Left lung (tissue), 10 donors: Measurements from ENCODE around the gene OLFM1. TPM values are rescaled to one million over a fixed set of nuclear protein-coding genes. Genes with fewer than 3 reads are reported as not detected.

Experiments used
- ATAC-seq: fragments of 200-7000 bp; cut with Tn5 transposase; one replicate; pipeline ENCODE4 v1.9.1; 2020; ENCODE audit warnings: moderate library complexity
- DNase-seq, 4 donors: peaks; one replicate each; pipeline ENCODE4 v3.0.0-alpha.2; 2013 to 2020
- H3K27ac ChIP-seq, 2 donors: fragments of 200-600 bp; sonication (generic) in 1 of 2; one replicate each; pipeline versions ENCODE4 v1.5.0 to v1.8.0; 2020 to 2021
- H3K27me3 ChIP-seq, 2 donors: fragments of 200-600 bp; sonication (generic) in 1 of 2; one replicate each; pipeline versions ENCODE4 v1.5.0 to v1.8.0; 2020 to 2021
- H3K36me3 ChIP-seq, 2 donors: fragments of 200-600 bp; sonication (generic) in 1 of 2; one replicate each; pipeline versions ENCODE4 v1.5.0 to v1.8.0; 2020 to 2021
- H3K4me1 ChIP-seq, 2 donors: fragments of 200-600 bp; one replicate each; pipeline ENCODE4 v1.8.0; 2021
- H3K4me3 ChIP-seq, 2 donors: fragments of 200-600 bp; sonication (generic) in 1 of 2; one replicate each; pipeline versions ENCODE4 v1.5.0 to v1.8.0; 2020 to 2021; ENCODE audit warnings: mild to moderate bottlenecking in 1 of 2
- H3K9me3 ChIP-seq, 2 donors: fragments of 200-600 bp; sonication (generic) in 1 of 2; one replicate each; pipeline versions ENCODE4 v1.5.0 to v1.8.0; 2020 to 2021
- CTCF ChIP-seq, 2 donors: fragments of 200-600 bp; sonication (generic) in 1 of 2; IDR thresholded peaks; one replicate each; pipeline versions ENCODE4 v1.5.0 to v1.8.0; 2021; ENCODE audit warnings: antibody characterized with exemption in 2 of 2
- intact Hi-C, 2 donors: fragments of 100-400 bp; cut with DNase I; formaldehyde crosslinking; loops; one replicate each; pipeline versions ENCODE4 v1.11.2 to v1.14.2; 2022
- polyA plus RNA-seq, 6 donors: library from polyadenylated mRNA; unstranded; fragments of 120-200 nt; gene quantifications; one replicate each; pipeline ENCODE4 v1.2.1, GENCODE V29; 2013; ENCODE audit not compliant: insufficient read length in 6 of 6
- total RNA-seq, 2 donors: library from RNA; stranded (reverse); fragmentation: NEBNext Ultra II Directional; extraction: Animal tissue kit (Norgen Biotek cat#: 25700); gene quantifications; one replicate each; pipeline ENCODE4 v1.2.1, GENCODE V29; 2021
- donor health status: DM: no; HTN: yes; CAD: no.
- donor health status: DM: no; HTN: no; CAD: no.

OLFM1 gene
- total and polyA plus RNA-seq, 8 donors = 6.8 to 21.5 (median 14.3) TPM

GRCh38 chr9:135046739-135047350 lies 40.6 kb upstream of the OLFM1 start:
- Histone ChIP-seq H3K27me3 (peaks cover 0 to 30% of the 10 kb centered on the region in 2 donors), H3K9me3 (no peaks in the 10 kb centered on the region), H3K27ac (no peak overlapping the region), H3K4me1 (no peaks in the 10 kb centered on the region), H3K36me3 (no peaks in the 10 kb centered on the region), H3K4me3 (no peak overlapping the region)
- peak in 1 of 4 donors; percentile 34 for DNase-seq
- TF ChIP-seq CTCF (IDR thresholded peaks at IDR 0.05) = no peak
- intact Hi-C loops = no loop called here
- no peak for ATAC-seq

GRCh38 chr9:135047521-135047920 lies 39.9 kb upstream of the OLFM1 start:
- intact Hi-C loops = no loop called here

GRCh38 chr9:135048046-135048757 lies 39.3 kb upstream of the OLFM1 start:
- DNase-seq (no peak), ATAC-seq (no peak)
- H3K36me3 ChIP-seq = no peaks in the 10 kb centered on the region
- H3K27ac ChIP-seq = no peak overlapping the region
- TF ChIP-seq CTCF (IDR thresholded peaks at IDR 0.05) = no peak
- intact Hi-C loops = no loop called here
- peaks cover 0 to 38% of the 10 kb centered on the region in 2 donors for H3K27me3 ChIP-seq
- H3K4me3 ChIP-seq = no peak overlapping the region
- no peaks in the 10 kb centered on the region for H3K4me1 ChIP-seq
- H3K9me3 ChIP-seq = no peaks in the 10 kb centered on the region

More at GRCh38 chr9:135047521-135047920, 39.9 kb upstream of the OLFM1 start:
- Histone ChIP-seq H3K4me3 (no peak overlapping the region), H3K27ac (no peak overlapping the region), H3K9me3 (no peaks in the 10 kb centered on the region), H3K36me3 (no peaks in the 10 kb centered on the region), H3K4me1 (no peaks in the 10 kb centered on the region), H3K27me3 (peaks cover 0 to 31% of the 10 kb centered on the region in 2 donors)
- DNase-seq (no peak), ATAC-seq (no peak)
- TF ChIP-seq CTCF (IDR thresholded peaks at IDR 0.05) = no peak

GRCh38 chr9:135048758-135049444 lies 38.6 kb upstream of the OLFM1 start:
- Histone ChIP-seq H3K27me3 (peaks cover 0 to 44% of the 10 kb centered on the region in 2 donors), H3K4me3 (no peak overlapping the region), H3K4me1 (no peaks in the 10 kb centered on the region), H3K36me3 (no peaks in the 10 kb centered on the region), H3K27ac (no peak overlapping the region), H3K9me3 (no peaks in the 10 kb centered on the region)
- no peak for ATAC-seq
- DNase-seq = no peak
- intact Hi-C loops = no loop called here
- TF ChIP-seq CTCF (IDR thresholded peaks at IDR 0.05) = no peak

- no peak for TF ChIP-seq CTCF (IDR thresholded peaks at IDR 0.05)
- no peaks in the 10 kb centered on the region for H3K9me3 ChIP-seq
- peaks cover 0 to 44% of the 10 kb centered on the region in 2 donors for H3K27me3 ChIP-seq
- H3K4me3 ChIP-seq = no peak overlapping the region
- ATAC-seq (no peak), DNase-seq (no peak)
- no peak overlapping the region for H3K27ac ChIP-seq
- H3K36me3 ChIP-seq = no peaks in the 10 kb centered on the region
- H3K4me1 ChIP-seq = no peaks in the 10 kb centered on the region
- intact Hi-C loops = no loop called here
These were observed 38.0 kb upstream of the OLFM1 start for GRCh38 chr9:135049460-135049859.
